Amniotic stem cell (primary cell): ENCODE measurements around the gene PHLPP1.

Source experiments
- DNase-seq: peaks from one replicate; lab custom pipeline; 2025; lab: John Stamatoyannopoulos, UW

Gene PHLPP1

GRCh38 chr18:62984656-62985315 lies 269.4 kb downstream of the PHLPP1 start:
- DNase-seq = no peak

GRCh38 chr18:62986490-62986889 lies 271.1 kb downstream of the PHLPP1 start:
- DNase-seq = no peak

GRCh38 chr18:62987055-62987830 lies 271.9 kb downstream of the PHLPP1 start:
- no peak for DNase-seq

- DNase-seq = no peak
Observed at GRCh38 chr18:62987859-62988258, 272.5 kb downstream of the PHLPP1 start.

- no peak for DNase-seq
Observed at GRCh38 chr18:62988471-62988870, 273.1 kb downstream of the PHLPP1 start.

GRCh38 chr18:62989195-62989594 lies 273.9 kb downstream of the PHLPP1 start:
- DNase-seq = no peak

- DNase-seq = no peak
Observed at GRCh38 chr18:62990653-62991052, 275.3 kb downstream of the PHLPP1 start.

- no peak for DNase-seq
Observed at GRCh38 chr18:62991389-62991788, 276.0 kb downstream of the PHLPP1 start.

GRCh38 chr18:62991959-62992358 lies 276.6 kb downstream of the PHLPP1 start:
- DNase-seq = no peak

GRCh38 chr18:62992877-62993365 lies 277.6 kb downstream of the PHLPP1 start:
- no peak for DNase-seq

GRCh38 chr18:62996566-62996965 lies 281.2 kb downstream of the PHLPP1 start:
- no peak for DNase-seq

- DNase-seq = no peak
Observed at GRCh38 chr18:62997076-62997475, 281.7 kb downstream of the PHLPP1 start.

GRCh38 chr18:62998443-62998842 lies 283.1 kb downstream of the PHLPP1 start:
- no peak for DNase-seq

- no peak for DNase-seq
Observed at GRCh38 chr18:62999392-62999791, 284.1 kb downstream of the PHLPP1 start.

- no peak for DNase-seq
Observed at GRCh38 chr18:62999921-63000320, 284.6 kb downstream of the PHLPP1 start.

- no peak for DNase-seq
Observed at GRCh38 chr18:63000839-63001238, 285.5 kb downstream of the PHLPP1 start.

- no peak for DNase-seq
Observed at GRCh38 chr18:63001861-63002260, 286.5 kb downstream of the PHLPP1 start.

GRCh38 chr18:63002305-63002704 lies 287.0 kb downstream of the PHLPP1 start:
- DNase-seq = no peak

GRCh38 chr18:63002803-63003445 lies 287.6 kb downstream of the PHLPP1 start:
- DNase-seq = no peak

- DNase-seq = no peak
Observed at GRCh38 chr18:63003899-63004298, 288.6 kb downstream of the PHLPP1 start.

GRCh38 chr18:63004466-63005089 lies 289.2 kb downstream of the PHLPP1 start:
- no peak for DNase-seq

- no peak for DNase-seq
Observed at GRCh38 chr18:63005306-63005705, 290.0 kb downstream of the PHLPP1 start.
